GM12878 (cell line): ENCODE results near the gene MAP4. TPM values are rescaled to one million over a fixed set of nuclear protein-coding genes. Genes with fewer than 3 reads are reported as not detected.

Experiments
- FOXK2 ChIP-seq: fragments of 450-650 bp; IDR thresholded peaks from 2 replicates; pipeline ENCODE4 v1.6.1; 2017; ENCODE audit warnings: mild to moderate bottlenecking, moderate library complexity
- HDAC6 ChIP-seq: fragments of 200-600 bp; sonication (generic); IDR thresholded peaks from one replicate; pipeline ENCODE4 v1.8.0; 2017; ENCODE audit warnings: antibody characterized with exemption; ENCODE audit not compliant: unreplicated experiment
- IRF4 ChIP-seq: IDR thresholded peaks from 2 replicates; pipeline ENCODE4 v1.6.1; 2011; ENCODE audit warnings: low read depth, low read length
- KAT2A ChIP-seq: conservative IDR thresholded peaks from 2 replicates; pipeline ENCODE4 v1.6.1; 2011; ENCODE audit warnings: low read depth, low read length; ENCODE audit not compliant: control insufficient read depth
- NBN ChIP-seq: fragments of 450-650 bp; IDR thresholded peaks from 2 replicates; pipeline ENCODE4 v1.6.1; 2016
- RCOR1 ChIP-seq: conservative IDR thresholded peaks from 2 replicates; pipeline ENCODE4 v1.6.1; 2012; ENCODE audit warnings: low read depth, low read length, improper control_type of control experiment
- RFX5 ChIP-seq: IDR thresholded peaks from 2 replicates; pipeline ENCODE4 v1.6.1; 2011; ENCODE audit warnings: low read depth, low read length, improper control_type of control experiment
- USF2 ChIP-seq: IDR thresholded peaks from 2 replicates; pipeline ENCODE4 v1.6.1; 2011; ENCODE audit warnings: low read depth, low read length, improper control_type of control experiment, borderline replicate concordance
- polyA plus RNA-seq, 11 experiments: library from polyadenylated mRNA; depleted of rRNA in 4 of 11; unstranded in 6 of 11; stranded (reverse) in 5 of 11; fragments of >200 nt; fragmentation: Nextera tagmentation in 4 of 11; fragmentation: Illumina TruSeq in 1 of 11; extraction: Ambion mirVana in 4 of 11; extraction: Trizol in 1 of 11; gene quantifications; 1 replicate in 1 of 11; 2 replicates in 10 of 11; pipeline versions ENCODE4 v1.2.1 to v1.2.3, GENCODE V29; 2011 to 2016; ENCODE audit warnings: inconsistent platforms in 2 of 11, missing spikeins in 2 of 11, low read depth in 1 of 11
- total RNA-seq, 4 experiments: library from RNA; depleted of rRNA in 3 of 4; stranded (reverse); fragments of >200 nt in 3 of 4; fragmentation: Illumina TruSeq in 1 of 4; extraction: Trizol in 1 of 4; gene quantifications; 2 replicates each; pipeline versions ENCODE4 v1.2.1 to v1.2.3, GENCODE V29; 2013 to 2021
- TF ChIP-seq, protein P1 (sequence below): fragments of 450-650 bp; IDR thresholded peaks from 2 replicates; pipeline ENCODE4 v1.6.1; 2017; ENCODE audit warnings: mild to moderate bottlenecking, moderate library complexity
- TF ChIP-seq, protein P2 (sequence below): fragments of 450-650 bp; IDR thresholded peaks from 2 replicates; pipeline ENCODE4 v1.6.1; 2018; ENCODE audit warnings: borderline replicate concordance, mild to moderate bottlenecking; ENCODE audit not compliant: partially characterized antibody

MAP4 gene
- total and polyA plus RNA-seq, 10 of the 15 experiments (the other 5 are each of a cell fraction or from before 2014, with no cell fraction given), result 22.2 to 145 (median 47.2) TPM

DNA sequence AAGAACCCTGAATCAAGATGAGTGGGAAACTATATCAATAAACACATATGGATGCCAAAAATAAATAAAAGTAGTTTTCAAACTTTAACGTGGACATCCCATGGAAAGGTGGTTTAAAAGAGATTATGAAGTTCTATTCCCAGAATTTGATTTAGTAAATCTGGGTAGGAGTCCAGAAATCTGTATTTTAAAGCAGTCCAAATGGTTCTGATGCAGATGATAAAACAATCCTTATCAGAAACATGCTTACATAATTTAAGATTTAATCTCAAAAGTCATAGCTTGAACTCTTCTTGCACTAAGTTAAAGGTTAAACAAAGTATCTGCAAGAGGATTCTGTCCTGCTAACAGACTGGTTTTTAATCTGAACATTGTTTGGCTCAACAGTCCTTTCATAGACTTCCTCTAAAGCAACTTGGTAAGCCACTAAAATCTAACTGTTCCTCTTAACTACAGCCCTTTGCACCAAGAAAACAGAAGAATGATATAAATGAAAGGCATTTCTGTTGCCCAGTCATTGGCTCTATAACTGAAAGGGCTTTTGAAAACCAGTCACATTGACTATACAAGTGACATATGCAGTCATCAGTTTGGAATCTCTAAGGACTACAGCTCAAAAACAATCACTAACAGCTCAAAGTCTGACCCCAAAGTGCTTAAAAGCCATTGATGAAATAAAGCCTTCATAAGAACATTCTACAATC, 23.4 kb upstream of the MAP4 start (continued):
- no peak for TF ChIP-seq RCOR1
- TF ChIP-seq NBN, result no peak
- TF ChIP-seq USF2, result no peak
- TF ChIP-seq, protein P1, sequence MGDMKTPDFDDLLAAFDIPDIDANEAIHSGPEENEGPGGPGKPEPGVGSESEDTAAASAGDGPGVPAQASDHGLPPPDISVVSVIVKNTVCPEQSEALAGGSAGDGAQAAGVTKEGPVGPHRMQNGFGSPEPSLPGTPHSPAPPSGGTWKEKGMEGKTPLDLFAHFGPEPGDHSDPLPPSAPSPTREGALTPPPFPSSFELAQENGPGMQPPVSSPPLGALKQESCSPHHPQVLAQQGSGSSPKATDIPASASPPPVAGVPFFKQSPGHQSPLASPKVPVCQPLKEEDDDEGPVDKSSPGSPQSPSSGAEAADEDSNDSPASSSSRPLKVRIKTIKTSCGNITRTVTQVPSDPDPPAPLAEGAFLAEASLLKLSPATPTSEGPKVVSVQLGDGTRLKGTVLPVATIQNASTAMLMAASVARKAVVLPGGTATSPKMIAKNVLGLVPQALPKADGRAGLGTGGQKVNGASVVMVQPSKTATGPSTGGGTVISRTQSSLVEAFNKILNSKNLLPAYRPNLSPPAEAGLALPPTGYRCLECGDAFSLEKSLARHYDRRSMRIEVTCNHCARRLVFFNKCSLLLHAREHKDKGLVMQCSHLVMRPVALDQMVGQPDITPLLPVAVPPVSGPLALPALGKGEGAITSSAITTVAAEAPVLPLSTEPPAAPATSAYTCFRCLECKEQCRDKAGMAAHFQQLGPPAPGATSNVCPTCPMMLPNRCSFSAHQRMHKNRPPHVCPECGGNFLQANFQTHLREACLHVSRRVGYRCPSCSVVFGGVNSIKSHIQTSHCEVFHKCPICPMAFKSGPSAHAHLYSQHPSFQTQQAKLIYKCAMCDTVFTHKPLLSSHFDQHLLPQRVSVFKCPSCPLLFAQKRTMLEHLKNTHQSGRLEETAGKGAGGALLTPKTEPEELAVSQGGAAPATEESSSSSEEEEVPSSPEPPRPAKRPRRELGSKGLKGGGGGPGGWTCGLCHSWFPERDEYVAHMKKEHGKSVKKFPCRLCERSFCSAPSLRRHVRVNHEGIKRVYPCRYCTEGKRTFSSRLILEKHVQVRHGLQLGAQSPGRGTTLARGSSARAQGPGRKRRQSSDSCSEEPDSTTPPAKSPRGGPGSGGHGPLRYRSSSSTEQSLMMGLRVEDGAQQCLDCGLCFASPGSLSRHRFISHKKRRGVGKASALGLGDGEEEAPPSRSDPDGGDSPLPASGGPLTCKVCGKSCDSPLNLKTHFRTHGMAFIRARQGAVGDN, result no peak
- no peak for TF ChIP-seq RFX5
- no peak for TF ChIP-seq KAT2A
- no peak for TF ChIP-seq HDAC6
- no peak for TF ChIP-seq IRF4
- TF ChIP-seq, protein P2, sequence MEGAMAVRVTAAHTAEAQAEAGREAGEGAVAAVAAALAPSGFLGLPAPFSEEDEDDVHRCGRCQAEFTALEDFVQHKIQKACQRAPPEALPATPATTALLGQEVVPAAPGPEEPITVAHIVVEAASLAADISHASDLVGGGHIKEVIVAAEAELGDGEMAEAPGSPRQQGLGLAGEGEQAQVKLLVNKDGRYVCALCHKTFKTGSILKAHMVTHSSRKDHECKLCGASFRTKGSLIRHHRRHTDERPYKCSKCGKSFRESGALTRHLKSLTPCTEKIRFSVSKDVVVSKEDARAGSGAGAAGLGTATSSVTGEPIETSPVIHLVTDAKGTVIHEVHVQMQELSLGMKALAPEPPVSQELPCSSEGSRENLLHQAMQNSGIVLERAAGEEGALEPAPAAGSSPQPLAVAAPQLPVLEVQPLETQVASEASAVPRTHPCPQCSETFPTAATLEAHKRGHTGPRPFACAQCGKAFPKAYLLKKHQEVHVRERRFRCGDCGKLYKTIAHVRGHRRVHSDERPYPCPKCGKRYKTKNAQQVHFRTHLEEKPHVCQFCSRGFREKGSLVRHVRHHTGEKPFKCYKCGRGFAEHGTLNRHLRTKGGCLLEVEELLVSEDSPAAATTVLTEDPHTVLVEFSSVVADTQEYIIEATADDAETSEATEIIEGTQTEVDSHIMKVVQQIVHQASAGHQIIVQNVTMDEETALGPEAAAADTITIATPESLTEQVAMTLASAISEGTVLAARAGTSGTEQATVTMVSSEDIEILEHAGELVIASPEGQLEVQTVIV, result no peak
- TF ChIP-seq FOXK2, result no peak
